HG03159 (cell line): Measurements from ENCODE around the gene RGS19.

Source experiments
- ATAC-seq: cut with Tn5 transposase; IDR thresholded peaks from one replicate; pipeline ENCODE4 v1.9.1; 2021; ENCODE audit warnings: mild to moderate bottlenecking, moderate library complexity; ENCODE audit not compliant: unreplicated experiment

Gene RGS19

DNA sequence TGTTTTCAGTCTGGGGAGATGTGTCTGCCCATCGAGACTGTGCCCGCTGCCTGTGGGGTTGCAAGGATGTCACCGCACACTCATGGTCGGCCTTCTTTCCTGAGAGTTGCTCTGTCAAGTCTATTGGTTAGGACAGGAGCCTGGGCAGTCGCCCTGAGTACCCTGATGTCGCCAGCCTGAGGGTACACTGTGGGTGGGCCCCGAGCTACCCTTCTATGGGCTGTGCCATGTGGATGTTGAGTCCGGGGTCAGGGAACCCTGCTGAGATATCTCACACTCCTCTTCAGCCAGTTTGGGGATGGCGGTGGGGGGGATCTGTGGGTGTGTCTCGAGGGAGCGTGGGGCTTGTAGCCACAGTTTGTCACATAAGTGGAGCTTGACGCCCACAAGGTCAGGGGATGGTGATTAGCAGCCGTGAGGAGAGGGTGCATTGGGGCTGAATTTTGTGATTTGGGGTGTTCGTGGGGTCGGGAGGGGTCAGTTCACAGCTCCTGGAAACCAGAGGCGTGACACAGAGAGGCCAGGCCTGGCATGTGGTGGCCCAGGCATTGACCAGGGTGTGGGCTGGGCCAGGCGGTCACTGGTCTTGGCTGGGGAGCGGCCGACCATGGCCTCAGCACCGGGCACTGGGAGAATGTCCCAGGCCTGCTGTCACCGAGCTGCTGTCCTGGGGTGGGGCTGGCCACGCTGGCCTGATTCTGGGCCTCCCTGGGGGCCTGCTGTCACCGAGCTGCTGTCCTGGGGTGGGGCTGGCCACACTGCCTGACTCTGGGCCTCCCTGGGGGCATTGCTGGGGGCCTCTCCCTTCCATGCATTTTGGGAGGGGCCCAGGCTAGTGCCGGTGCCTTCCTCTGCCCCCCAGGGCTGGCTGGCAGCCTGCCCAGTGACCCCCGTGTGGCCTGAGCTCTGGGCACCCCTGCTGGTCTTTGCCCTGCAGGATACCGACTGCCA lies 29.7 kb upstream of the RGS19 start:
- no peak for ATAC-seq

- no peak for ATAC-seq
Observed at GRCh38 chr20:64107736-64108457, 28.6 kb upstream of the RGS19 start.

- ATAC-seq: no peak
Observed at GRCh38 chr20:64106981-64107735, 27.8 kb upstream of the RGS19 start, which contains the start of gene NPBWR2. TSS of gene NPBWR2 (minus strand) at chr20:64107565. CDS start at chr20:64106831, 734 bp downstream.

- no peak for ATAC-seq
Observed at GRCh38 chr20:64106435-64106961, 27.2 kb upstream of the RGS19 start.

DNA sequence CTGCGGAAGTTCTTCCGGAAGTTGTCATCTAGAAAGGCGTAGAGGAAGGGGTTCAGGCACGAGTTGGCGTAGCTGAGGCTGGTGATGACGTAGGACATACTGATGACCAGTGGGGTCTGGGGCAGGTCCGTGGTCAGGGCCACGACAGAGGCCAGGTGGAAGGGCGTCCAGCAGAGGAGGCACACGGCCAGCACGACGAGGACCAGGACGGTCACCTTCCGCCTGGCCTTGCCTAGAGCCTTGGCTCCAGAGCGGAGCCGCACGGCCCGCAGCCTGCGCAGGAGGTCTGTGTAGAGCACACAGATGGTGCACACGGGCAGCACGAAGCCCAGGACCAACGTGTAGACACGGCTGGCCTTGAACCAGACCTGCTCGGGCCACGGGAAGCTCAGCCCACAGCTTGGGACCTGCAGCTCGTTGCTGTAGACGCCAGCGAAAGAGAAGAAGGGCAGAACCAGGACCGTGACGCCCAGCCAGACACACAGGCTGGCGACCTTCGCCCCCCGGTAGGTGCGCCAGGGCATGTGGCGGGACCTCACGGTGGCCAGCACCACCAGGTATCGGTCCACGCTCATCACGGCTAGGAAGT lies 26.6 kb upstream of the RGS19 start:
- ATAC-seq: no peak

DNA sequence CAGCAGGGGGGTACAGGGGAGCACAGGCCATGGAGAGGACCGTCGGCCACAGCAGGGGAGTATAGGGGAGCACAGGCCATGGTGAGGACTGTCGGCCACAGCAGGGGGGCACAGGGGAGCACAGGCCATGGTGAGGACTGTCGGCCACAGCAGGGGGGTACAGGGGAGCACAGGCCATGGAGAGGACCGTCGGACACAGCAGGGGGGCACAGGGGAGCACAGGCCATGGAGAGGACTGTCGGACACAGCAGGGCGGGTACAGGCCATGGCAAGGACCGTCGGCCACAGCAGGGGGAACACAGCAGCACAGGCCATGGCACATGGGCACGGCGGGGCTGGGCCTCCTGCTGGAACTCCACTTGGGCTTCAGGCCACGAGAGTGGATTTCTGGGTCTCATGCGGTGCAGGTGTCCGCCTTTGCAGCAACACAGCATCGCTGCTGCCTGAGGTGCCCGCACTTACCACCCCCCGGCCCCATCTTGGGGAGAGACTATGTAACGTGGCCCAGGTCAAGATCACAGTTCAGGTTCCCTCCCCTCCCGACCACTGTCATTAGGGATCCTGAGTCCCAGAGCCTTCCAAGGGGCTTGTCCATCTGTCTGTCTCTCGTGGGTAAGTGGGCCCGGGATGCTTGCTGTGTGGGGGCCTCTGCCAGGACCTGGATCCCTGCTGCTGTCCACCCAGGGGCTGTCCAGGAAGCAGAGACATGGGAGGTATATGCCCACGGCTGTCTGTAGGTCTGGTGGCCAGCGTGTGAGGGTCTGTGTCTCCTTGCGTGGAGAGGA lies 25.5 kb upstream of the RGS19 start:
- ATAC-seq: no peak

GRCh38 chr20:64103871-64104666 lies 24.8 kb upstream of the RGS19 start:
- no peak for ATAC-seq

- no peak for ATAC-seq
Observed at GRCh38 chr20:64102647-64103354, 23.5 kb upstream of the RGS19 start.

DNA sequence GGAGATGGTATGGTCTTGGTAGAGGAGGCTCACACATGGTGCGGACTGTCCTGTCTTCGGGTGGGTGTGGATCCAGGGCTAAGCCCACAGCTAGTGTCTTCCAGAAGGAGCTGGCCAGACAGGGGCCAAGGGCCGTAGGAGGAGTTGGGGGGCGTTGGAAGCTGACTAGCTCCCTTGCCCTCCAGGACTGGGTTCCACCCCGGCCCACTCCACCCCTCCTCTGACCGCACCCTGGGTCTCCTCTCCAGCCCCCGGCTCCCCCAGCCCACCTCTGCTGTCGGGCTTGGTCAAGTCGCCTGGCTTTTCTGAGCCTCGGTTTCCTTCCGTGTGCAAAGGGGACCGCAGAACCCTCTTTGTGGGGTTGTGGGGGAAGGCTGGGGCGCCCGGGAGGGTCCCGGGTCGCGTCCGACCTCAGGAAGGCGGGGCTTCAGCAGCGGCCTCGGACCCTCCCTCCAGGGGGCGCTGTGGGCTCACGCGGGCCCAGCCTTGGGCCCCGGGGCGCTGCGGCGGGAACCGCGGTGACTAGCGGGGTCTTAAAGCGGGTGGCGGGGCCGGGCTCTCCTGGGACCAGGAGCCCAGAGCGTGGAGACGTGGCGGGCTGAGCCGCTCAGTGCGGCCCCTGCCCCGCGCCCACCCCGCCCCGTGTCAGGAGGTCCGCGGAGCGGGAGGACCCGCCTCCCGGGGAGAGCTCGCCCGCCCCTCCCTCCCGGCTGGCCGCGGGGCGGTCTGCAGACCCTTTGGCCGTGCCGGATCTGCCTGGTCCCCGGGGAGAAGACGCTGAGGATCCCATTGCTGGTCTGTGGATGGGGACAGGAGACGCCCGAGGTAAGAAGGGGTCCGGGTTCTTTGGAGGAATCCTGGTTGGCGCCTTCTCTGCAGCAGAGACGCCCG lies 22.7 kb upstream of the RGS19 start:
- ATAC-seq: no peak

DNA sequence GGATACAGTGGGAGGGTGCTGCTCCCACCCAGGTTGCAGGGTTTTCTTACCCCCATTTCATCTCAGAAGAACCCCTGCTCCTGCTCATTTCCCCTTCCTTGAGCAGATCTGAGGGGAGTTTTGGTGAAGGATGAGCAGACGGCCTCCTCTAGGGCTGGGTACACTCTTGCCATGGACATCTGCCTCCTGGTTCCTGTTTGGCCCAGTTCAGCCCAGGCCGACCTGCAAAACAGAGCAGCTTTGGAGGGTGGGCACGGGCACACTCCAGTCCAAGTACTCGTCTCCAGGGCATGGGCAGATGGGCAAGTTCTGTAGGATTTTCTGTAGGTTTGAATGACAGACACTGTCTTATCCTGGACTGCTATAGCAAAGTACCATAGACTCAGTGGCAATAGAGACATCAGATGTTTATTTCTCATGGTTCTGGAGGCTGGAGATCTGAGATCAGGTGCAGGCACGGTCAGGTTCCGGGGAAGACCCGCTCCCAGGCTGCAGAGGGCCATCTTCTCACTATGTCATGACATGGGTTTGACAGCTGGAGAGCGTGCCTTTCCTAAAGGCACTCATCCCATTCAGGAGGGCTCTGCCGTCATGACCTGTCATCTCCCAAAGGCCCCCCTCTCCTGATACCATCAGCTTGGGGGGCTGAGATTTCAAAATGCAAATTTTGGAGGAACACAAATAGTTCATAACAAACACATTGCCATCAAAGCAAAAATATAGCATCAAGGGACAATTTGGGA lies 21.8 kb upstream of the RGS19 start:
- ATAC-seq: no peak

DNA sequence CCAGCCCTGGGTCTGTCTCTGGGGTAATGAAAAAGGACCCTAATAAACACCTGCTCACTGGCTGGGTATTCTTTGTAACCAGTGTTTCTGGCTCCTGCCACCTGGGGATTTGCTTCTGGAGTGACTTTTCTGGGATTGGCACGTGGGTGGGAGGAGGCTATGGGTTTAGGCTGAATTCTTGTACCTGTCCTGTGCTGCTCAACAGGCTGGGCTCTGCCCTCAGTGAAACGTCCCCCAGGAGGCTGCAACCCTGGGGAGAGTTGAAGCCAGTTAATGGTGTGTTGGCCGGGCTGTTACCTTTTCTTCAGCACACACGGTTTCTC lies 21.2 kb upstream of the RGS19 start:
- no peak for ATAC-seq

GRCh38 chr20:64099880-64100565 lies 20.7 kb upstream of the RGS19 start:
- no peak for ATAC-seq

DNA sequence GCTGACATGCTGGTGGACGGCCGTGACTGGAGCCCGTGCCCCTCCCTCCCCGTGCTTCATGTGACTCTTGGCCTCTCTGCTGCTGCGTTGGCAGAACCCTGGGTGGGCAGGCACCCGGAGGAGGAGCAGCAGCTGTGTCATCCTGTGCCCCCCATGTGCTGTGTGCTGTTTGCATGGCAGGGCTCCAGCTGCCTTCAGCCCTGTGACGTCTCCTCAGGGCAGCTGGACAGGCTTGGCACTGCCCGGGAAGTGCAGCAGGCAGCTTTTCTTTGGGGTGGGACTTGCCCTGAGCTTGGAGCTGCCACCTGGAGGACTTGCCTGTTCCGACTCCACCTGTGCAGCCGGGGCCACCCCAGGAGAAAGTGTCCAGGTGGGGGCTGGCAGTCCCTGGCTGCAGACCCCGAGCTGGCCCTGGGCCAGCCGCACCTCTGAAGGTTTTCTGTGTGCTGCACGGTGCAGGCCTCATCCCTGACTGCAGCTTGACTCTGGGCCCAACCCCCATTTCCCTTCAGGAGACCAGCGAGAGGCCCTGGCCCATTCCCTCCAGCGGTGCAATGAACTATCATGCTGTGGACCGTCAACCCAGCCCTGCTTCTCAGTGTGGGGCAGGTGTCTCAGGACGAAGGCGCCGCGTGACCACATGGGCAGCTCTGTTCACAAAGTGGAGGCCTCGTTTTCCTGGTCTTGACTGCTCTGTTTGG lies 19.9 kb upstream of the RGS19 start:
- no peak for ATAC-seq

GRCh38 chr20:64098471-64099013 lies 19.2 kb upstream of the RGS19 start:
- ATAC-seq: no peak

GRCh38 chr20:64096535-64096934 lies 17.2 kb upstream of the RGS19 start:
- no peak for ATAC-seq
